ENCODE data around the gene SMPX.

DNA sequence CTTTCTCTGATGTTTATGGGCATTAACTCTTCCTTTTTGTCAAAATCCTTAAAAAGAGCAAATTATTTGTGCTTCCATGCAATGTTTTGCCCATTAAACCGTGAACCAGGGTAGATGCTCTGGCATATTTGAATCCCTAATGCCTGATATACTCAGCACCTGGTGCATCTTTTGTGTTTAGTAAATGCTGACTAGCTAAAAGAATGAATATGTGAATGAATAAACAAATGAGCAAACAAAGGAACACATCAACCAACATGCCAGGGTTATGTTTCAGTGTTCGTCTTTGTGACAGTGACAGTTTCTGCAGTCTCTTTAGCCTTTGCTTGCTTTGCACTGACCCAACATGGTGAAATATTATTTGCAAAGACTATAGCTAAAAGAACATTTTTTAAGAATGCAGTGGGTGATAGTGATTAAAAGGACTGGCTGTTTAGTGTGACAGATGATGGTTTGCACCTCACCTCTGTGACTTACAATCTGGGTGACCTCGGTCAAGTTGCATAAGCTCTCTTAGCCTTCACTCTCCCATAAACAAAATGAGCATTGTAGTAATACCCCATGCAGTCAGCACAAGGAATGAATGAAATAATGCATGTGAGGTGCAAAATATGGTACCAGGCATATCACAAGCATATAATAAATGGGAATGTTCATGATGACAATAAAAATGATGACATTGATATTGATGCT, 29.5 kb downstream of the SMPX start:
- TF ChIP-seq, protein P1, sequence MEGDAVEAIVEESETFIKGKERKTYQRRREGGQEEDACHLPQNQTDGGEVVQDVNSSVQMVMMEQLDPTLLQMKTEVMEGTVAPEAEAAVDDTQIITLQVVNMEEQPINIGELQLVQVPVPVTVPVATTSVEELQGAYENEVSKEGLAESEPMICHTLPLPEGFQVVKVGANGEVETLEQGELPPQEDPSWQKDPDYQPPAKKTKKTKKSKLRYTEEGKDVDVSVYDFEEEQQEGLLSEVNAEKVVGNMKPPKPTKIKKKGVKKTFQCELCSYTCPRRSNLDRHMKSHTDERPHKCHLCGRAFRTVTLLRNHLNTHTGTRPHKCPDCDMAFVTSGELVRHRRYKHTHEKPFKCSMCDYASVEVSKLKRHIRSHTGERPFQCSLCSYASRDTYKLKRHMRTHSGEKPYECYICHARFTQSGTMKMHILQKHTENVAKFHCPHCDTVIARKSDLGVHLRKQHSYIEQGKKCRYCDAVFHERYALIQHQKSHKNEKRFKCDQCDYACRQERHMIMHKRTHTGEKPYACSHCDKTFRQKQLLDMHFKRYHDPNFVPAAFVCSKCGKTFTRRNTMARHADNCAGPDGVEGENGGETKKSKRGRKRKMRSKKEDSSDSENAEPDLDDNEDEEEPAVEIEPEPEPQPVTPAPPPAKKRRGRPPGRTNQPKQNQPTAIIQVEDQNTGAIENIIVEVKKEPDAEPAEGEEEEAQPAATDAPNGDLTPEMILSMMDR (conservative IDR thresholded peaks at IDR 0.05; ENCODE audit: low read depth in 2 of 2), result no peak
- TF ChIP-seq, protein P2, sequence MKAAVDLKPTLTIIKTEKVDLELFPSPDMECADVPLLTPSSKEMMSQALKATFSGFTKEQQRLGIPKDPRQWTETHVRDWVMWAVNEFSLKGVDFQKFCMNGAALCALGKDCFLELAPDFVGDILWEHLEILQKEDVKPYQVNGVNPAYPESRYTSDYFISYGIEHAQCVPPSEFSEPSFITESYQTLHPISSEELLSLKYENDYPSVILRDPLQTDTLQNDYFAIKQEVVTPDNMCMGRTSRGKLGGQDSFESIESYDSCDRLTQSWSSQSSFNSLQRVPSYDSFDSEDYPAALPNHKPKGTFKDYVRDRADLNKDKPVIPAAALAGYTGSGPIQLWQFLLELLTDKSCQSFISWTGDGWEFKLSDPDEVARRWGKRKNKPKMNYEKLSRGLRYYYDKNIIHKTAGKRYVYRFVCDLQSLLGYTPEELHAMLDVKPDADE (IDR thresholded peaks at IDR 0.05), result no peak
- TF ChIP-seq NANOG (IDR thresholded peaks at IDR 0.05; ENCODE audit: borderline replicate concordance) (no peak), EZH2 (IDR thresholded peaks at IDR 0.05; ENCODE audit: low read depth, unreplicated experiment) (no peak), POLR2AphosphoS5 (IDR thresholded peaks at IDR 0.05; ENCODE audit: low read depth) (no peak), CREB1 (CRISPR knock-in tag; IDR thresholded peaks at IDR 0.05; ENCODE audit: low read depth) (no peak)
- TF ChIP-seq, protein P3, sequence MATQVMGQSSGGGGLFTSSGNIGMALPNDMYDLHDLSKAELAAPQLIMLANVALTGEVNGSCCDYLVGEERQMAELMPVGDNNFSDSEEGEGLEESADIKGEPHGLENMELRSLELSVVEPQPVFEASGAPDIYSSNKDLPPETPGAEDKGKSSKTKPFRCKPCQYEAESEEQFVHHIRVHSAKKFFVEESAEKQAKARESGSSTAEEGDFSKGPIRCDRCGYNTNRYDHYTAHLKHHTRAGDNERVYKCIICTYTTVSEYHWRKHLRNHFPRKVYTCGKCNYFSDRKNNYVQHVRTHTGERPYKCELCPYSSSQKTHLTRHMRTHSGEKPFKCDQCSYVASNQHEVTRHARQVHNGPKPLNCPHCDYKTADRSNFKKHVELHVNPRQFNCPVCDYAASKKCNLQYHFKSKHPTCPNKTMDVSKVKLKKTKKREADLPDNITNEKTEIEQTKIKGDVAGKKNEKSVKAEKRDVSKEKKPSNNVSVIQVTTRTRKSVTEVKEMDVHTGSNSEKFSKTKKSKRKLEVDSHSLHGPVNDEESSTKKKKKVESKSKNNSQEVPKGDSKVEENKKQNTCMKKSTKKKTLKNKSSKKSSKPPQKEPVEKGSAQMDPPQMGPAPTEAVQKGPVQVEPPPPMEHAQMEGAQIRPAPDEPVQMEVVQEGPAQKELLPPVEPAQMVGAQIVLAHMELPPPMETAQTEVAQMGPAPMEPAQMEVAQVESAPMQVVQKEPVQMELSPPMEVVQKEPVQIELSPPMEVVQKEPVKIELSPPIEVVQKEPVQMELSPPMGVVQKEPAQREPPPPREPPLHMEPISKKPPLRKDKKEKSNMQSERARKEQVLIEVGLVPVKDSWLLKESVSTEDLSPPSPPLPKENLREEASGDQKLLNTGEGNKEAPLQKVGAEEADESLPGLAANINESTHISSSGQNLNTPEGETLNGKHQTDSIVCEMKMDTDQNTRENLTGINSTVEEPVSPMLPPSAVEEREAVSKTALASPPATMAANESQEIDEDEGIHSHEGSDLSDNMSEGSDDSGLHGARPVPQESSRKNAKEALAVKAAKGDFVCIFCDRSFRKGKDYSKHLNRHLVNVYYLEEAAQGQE (IDR thresholded peaks at IDR 0.05; ENCODE audit: unreplicated experiment), result no peak
